ENCODE results near the gene KRABD2.

Gene KRABD2

DNA sequence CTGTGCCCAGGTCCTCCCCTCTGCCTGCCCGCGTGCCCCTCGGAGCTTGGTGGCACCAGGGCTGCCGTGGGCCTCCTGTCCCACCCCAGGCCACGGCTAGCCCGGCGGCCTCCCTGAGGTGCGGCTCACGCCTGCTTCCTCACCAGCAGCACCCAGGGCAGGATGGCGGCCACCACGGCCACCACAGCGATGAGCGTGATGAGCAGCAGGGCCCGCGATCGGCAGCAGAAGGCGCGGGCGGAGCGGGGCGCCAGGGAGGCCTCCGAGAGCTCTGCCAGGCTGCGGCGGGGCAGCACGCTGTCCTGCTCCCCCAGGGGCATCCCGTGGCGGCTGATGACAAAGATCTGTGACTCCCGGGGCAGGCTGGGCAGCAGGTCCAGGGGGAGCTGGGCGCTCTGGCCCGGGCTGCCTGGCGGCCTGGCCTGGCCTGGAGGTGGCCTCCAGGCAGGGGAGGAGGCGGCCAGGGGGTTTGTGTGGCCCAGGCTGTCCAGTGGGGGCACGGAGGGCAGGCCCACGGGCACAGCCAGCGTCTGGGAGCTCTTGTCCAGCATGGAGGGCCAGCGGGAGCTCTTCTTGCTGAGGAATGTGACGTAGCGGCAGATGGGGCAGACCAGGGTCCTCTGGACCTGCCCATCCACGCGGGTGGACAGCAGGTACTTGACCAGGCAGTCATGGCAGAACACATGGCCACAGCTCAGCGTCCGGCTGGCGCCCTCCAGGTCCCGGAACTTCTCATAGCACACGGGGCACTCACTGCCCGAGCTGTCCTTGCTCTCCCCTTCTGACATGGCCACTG lies 16.4 kb upstream of the KRABD2 start:
- Histone ChIP-seq H3K36me3 (no peaks in the 10 kb centered on the region), H3K9me3 (no peaks in the 10 kb centered on the region), H3K27ac (peak overlapping the region; percentile 96), H3K4me3 (ENCODE audit: low read depth in 1 of 2, low read length in 1 of 2) (peak overlapping the region in 1 of 2 experiments; percentile 35), H3K27me3 (peaks cover 28% of the 10 kb centered on the region), H3K4me1 (ENCODE audit: control insufficient read depth in 1 of 2, insufficient read depth in 1 of 2, low read depth in 1 of 2, low read length in 1 of 2) (peaks cover 19 to 27% of the 10 kb centered on the region in 2 experiments)
- TF ChIP-seq, protein P1, sequence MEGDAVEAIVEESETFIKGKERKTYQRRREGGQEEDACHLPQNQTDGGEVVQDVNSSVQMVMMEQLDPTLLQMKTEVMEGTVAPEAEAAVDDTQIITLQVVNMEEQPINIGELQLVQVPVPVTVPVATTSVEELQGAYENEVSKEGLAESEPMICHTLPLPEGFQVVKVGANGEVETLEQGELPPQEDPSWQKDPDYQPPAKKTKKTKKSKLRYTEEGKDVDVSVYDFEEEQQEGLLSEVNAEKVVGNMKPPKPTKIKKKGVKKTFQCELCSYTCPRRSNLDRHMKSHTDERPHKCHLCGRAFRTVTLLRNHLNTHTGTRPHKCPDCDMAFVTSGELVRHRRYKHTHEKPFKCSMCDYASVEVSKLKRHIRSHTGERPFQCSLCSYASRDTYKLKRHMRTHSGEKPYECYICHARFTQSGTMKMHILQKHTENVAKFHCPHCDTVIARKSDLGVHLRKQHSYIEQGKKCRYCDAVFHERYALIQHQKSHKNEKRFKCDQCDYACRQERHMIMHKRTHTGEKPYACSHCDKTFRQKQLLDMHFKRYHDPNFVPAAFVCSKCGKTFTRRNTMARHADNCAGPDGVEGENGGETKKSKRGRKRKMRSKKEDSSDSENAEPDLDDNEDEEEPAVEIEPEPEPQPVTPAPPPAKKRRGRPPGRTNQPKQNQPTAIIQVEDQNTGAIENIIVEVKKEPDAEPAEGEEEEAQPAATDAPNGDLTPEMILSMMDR (IDR thresholded peaks at IDR 0.05) = no peak

GRCh38 chr17:8392274-8392673 lies 15.8 kb upstream of the KRABD2 start:
- H3K27me3 ChIP-seq = peaks cover 22% of the 10 kb centered on the region

GRCh38 chr17:8391711-8392110 lies 15.2 kb upstream of the KRABD2 start:
- H3K4me1 ChIP-seq (ENCODE audit: control insufficient read depth in 1 of 2, insufficient read depth in 1 of 2, low read depth in 1 of 2, low read length in 1 of 2) = peaks cover 20 to 27% of the 10 kb centered on the region in 2 experiments
- no peak overlapping the region for H3K27ac ChIP-seq
- H3K27me3 ChIP-seq = peaks cover 16% of the 10 kb centered on the region
- no peaks in the 10 kb centered on the region for H3K9me3 ChIP-seq
- TF ChIP-seq, protein P1 (IDR thresholded peaks at IDR 0.05) = no peak
- no peaks in the 10 kb centered on the region for H3K36me3 ChIP-seq
- H3K4me3 ChIP-seq (ENCODE audit: low read depth in 1 of 2, low read length in 1 of 2) = no peak overlapping the region

More at GRCh38 chr17:8392274-8392673, 15.8 kb upstream of the KRABD2 start:
- H3K4me1 ChIP-seq (ENCODE audit: control insufficient read depth in 1 of 2, insufficient read depth in 1 of 2, low read depth in 1 of 2, low read length in 1 of 2) = peaks cover 19 to 27% of the 10 kb centered on the region in 2 experiments
- H3K27ac ChIP-seq = peak overlapping the region; percentile 96
- no peaks in the 10 kb centered on the region for H3K9me3 ChIP-seq
- no peak overlapping the region for H3K4me3 ChIP-seq (ENCODE audit: low read depth in 1 of 2, low read length in 1 of 2)
- no peaks in the 10 kb centered on the region for H3K36me3 ChIP-seq
- TF ChIP-seq, protein P1 (IDR thresholded peaks at IDR 0.05) = no peak

DNA sequence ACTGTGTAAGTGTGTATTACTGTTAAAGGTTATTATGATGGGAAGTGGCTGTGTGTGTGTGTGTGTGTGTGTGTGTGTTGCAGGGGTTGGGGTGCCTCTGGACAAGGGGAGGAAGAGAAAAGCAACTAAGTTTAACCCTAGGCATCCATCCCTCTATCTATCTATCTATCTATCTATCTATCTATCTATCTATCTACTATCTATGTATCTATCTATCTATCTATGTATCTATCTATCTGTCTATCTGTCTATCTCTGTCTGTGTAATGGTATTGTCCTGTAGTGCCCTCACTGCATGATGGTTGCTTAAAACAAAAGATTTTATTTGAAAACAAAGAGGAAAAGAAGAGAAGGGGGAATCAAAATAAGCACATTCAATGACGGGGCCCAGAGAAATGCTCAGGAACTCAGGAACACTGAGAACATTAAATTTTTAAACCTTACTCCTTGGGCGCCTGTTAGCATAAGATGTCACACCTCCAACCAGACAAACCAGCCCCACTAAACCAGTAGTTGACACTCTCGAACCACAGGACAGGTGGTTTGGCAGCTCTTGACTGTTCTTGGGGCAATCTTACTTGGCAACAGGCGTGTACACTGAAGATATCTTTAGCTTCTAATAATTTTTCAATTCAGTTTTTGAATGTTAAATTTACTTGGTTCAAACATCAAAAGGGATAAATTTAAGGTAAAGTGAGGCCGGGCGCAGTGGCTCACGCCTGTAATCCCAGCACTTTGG lies 11.6 kb upstream of the KRABD2 start:
- H3K27ac ChIP-seq = no peak overlapping the region
- H3K4me3 ChIP-seq (ENCODE audit: low read depth in 1 of 2, low read length in 1 of 2) = no peak overlapping the region
- H3K9me3 ChIP-seq = no peaks in the 10 kb centered on the region
- TF ChIP-seq, protein P1 (IDR thresholded peaks at IDR 0.05) = no peak
- peaks cover 28 to 29% of the 10 kb centered on the region in 2 experiments for H3K4me1 ChIP-seq (ENCODE audit: control insufficient read depth in 1 of 2, insufficient read depth in 1 of 2, low read depth in 1 of 2, low read length in 1 of 2)
- no peaks in the 10 kb centered on the region for H3K27me3 ChIP-seq
- H3K36me3 ChIP-seq = no peaks in the 10 kb centered on the region

DNA sequence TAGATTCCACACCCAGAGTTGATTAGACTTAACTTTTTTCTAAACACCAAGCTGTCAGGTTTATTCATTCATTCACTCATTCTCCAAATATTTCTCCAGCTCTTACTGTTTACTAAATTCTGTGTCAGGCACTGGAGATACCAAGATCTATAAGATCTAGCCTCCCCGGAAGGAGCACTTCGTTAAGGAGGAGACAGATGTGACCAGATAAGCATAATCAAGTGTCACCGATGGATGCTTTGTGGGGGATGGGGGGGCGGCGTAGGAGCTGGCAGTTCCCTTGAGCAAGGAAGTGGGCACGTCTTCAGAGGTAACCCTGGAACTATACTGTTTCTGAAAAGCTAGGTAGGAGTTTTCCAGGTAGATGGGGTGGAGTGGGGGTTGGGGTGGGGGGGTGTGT lies 10.3 kb upstream of the KRABD2 start:
- no peak overlapping the region for H3K27ac ChIP-seq
- H3K27me3 ChIP-seq = no peaks in the 10 kb centered on the region
- TF ChIP-seq, protein P1 (IDR thresholded peaks at IDR 0.05) = no peak
- no peak overlapping the region for H3K4me3 ChIP-seq (ENCODE audit: low read depth in 1 of 2, low read length in 1 of 2)
- no peaks in the 10 kb centered on the region for H3K36me3 ChIP-seq
- H3K9me3 ChIP-seq = no peaks in the 10 kb centered on the region
- peaks cover 31 to 37% of the 10 kb centered on the region in 2 experiments for H3K4me1 ChIP-seq (ENCODE audit: control insufficient read depth in 1 of 2, insufficient read depth in 1 of 2, low read depth in 1 of 2, low read length in 1 of 2)
